T-helper 22 cell (primary cell): ENCODE data around the gene NUP107.

Experiments
- DNase-seq: peaks from one replicate; pipeline ENCODE4 v3.0.0-alpha.2; 2020; ENCODE audit warnings: low read depth

The NUP107 gene

GRCh38 chr12:68775121-68775630 lies 88.4 kb downstream of the NUP107 start:
- no peak for DNase-seq

DNA sequence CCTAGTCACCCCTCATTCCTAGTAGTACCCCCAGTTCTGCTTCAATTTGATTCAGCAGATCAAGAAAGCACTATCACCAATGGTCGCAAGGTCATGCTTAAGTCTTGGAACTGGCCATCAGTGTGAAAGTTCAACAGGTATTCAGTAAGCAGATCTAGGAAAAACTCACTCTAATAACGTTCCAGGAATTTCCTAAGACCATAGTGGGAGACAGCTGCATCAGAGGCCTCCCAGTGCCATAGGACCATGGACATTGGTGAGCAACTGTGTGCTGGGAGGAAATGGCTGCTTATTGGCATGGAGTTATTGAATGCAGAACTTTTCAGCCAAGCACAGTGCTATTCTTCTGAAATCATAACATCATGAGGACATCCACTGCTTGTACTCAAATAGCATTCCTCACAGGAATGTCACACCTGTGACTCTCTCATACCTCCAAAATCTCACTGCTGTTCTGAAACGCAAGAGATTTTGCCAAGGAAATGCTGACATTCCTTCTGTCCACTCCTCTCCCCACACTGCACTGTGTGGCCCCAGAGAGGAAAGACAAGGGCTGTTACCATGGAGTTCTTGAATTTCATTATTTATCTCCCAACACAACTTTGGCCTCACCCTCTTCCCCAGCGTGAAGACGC lies 90.3 kb downstream of the NUP107 start:
- DNase-seq: no peak

DNA sequence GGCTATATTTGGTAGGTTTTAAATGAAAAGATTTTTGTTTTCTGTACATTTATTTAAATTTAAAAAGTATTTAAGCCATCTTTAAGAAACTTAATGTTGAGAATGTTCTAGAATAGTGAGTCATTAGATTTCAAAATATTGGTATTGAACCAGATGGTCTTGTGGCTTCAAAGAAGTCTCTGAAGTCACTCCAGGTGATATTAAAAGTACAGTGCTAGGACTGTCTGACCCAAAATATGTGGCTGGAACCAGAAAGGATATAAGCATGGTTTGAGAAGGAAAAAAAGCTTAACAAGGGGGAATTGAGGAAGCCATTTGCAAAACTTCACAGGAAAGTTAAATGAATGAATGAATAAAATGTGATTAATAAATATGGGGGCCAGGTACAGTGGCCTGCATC lies 92.5 kb downstream of the NUP107 start:
- no peak for DNase-seq

- no peak for DNase-seq
These were observed 94.0 kb downstream of the NUP107 start for GRCh38 chr12:68780731-68781130.

DNA sequence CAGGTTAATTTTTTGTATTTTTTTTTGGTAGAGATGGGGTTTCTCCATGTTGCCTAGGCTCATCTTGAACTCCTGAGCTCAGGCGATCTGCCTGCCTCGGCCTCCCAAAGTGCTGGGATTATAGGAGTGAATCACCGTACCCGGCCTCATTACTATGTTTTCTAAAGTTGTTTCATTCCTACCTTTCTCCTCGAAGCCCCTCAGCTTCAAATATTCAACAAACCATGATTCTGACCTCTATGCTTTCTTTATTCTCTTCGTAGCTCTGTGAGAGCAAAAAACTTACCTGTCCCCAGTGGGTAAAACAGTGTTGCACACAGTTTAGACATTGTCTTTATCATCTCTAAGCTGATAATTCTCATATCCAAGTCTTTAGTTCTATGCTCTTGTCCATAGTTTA lies 95.0 kb downstream of the NUP107 start:
- DNase-seq: no peak

- no peak for DNase-seq
These were observed 97.2 kb downstream of the NUP107 start for GRCh38 chr12:68784015-68784414.

DNA sequence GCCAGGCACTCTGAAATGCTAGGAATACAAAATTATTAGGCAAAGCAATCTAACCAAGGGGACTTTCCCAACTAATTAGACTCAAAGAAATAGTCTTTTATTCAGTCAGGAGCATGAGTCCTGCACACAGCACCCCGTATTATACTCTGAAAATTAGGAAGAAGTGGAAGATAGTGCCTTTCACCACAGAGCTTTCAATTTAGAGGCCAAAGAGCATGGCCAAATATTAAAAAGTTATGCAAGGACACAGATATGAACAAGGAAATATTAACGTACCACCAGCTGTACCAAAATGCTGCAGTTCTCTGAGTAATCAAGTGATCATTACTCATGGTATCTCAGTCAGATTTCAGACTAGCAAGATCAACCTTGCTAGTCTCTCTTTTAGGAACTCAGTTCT lies 98.6 kb downstream of the NUP107 start:
- no peak for DNase-seq

GRCh38 chr12:68785823-68786222 lies 99.0 kb downstream of the NUP107 start:
- no peak for DNase-seq

DNA sequence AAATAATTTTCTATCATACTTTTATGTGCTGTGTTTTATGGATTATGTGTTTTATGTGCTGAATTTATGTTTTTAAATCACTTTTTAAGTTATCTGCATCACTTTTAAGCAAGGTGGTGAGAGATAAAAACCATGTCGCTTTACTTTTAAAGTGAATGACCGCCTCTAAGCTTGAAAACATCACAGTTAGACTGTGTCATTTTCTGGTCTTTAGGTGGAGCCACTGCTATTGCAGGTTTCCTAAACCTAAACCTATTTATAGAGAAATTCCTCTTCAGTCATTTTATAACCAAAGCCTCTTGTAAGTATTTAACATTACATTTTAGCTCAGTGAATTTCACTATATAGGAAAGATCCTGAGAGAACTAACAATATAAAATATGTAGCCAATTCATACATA lies 100.2 kb downstream of the NUP107 start:
- no peak for DNase-seq

GRCh38 chr12:68788554-68789143 lies 101.9 kb downstream of the NUP107 start:
- no peak for DNase-seq

GRCh38 chr12:68789144-68789878 lies 102.5 kb downstream of the NUP107 start:
- DNase-seq: no peak

GRCh38 chr12:68790081-68790951 lies 103.5 kb downstream of the NUP107 start:
- DNase-seq: no peak

DNA sequence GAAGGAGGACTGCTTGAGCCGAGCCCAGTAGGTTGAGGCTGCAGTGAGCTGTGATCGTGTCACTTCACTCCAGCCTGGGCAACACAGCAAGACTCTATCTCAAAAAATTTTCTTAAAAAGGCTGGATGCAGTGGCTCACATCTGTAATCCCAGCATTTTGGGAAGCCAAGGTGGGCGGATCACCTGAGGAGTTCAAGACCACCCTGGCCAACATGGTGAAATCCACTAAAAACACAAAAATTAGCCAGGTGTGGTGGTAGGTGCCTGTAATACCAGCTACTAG lies 104.1 kb downstream of the NUP107 start:
- DNase-seq: no peak

DNA sequence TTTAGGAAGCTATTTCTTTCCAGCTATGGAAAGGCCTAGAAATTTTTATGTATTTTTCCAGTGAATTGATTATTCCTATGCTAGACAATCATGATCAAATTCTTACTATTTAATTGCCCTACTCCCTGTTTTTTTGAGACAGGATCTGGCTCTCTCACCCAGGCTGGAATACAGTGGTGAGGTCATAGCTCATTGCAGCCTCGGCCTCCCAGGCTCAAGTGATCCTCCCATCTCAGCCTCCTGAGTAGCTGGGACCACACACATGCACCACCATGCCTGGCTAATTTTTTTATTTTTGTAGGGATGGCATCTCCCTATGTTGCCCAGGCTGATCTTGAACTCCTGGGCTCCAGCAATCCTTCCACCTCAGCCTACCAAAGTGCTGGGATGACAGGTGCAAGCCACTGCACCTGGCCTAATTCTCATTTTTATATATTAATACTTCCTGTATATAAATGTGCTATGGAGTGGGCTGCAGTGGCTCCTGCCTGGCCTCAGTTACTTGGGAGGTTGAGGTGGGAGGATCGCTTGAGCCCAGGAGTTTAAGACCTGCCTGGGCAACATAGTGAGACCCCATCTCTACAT lies 105.2 kb downstream of the NUP107 start:
- no peak for DNase-seq

GRCh38 chr12:68792952-68793351 lies 106.2 kb downstream of the NUP107 start:
- DNase-seq: no peak

DNA sequence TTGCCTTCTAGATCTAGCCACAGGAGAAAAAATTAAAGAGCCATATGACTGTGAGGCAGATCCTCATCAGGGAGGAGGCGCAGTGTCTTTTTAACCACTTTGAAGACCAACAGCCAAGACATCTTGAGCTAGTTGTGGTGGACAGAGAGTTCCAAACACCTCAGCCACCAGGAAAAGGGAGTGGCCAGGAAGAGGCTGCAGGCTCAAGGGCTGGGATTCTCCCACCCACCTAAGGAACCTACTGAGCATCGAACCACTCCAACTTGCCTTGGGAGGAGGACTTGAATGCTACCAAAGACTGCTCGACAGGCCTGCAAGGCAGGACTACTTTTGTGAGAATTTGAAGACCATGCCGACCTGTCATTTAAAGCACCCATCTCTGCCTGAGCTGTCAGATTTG lies 106.7 kb downstream of the NUP107 start:
- DNase-seq: no peak

DNA sequence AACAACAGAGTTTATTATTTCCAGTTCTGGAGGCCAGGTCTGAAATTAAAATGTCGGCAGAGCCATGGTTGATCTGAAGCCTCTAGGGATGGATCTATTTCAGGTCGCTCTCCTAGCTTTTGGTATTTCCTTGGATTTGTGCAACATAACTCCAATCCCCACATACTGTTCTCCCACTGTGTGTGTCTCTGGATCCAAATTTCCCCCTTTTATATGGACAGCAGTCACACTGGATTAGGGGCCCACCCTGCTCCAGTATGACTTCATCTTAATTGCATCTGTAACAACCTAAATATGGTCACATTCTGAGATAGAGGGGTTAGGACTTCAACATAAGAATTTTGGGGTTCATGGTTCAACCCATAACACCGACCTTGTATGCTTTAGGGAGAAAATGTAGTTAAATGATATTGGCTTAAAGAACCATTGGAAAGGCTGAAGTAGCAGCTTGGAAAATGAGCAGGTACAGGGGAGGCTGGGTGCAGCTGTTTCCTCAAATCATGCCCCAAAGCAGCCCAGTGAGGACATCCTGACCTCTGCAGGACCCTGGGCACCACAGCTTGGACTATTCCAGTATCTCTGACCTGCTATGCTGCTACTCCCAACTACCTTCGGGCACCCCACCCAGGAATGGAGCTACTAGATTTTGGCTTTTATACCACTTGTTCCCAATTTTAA lies 107.3 kb downstream of the NUP107 start:
- no peak for DNase-seq

- no peak for DNase-seq
These were observed 108.0 kb downstream of the NUP107 start for GRCh38 chr12:68794653-68795251.
